HepG2 (cell line): Measurements from ENCODE around the gene PRKN. TPM values are rescaled to one million over a fixed set of nuclear protein-coding genes. Genes with fewer than 3 reads are reported as not detected.
A peak's percentile ranks its signal among the peaks of the same experiment; 100 is the strongest.

Source experiments
- ATAC-seq: fragments of 200-7000 bp; cut with Tn5 transposase; 3 replicates; pipeline ENCODE4 v1.9.1; 2020; ENCODE audit warnings: mild to moderate bottlenecking, moderate library complexity
- BruUV-seq: library from RNA; stranded (reverse); fragments of 400-500 nt; replicated peaks from 2 replicates; lab custom pipeline; 2021; lab: Mats Ljungman, UMichigan
- CTCF ChIA-PET: fragments of 300-600 bp; formaldehyde crosslinking; extraction: SDS; loops from one replicate; lab custom pipeline; 2021; ENCODE audit warnings: low total read pairs, inconsistent platforms, low intra/inter-chr PET ratio; lab: Yijun Ruan, JAX
- POLR2A ChIA-PET: fragments of 350-600 bp; sonication (Branson Sonifier 250); formaldehyde crosslinking; loops from one replicate; lab custom pipeline; 2020; ENCODE audit warnings: antibody characterized with exemption, inconsistent platforms; lab: Yijun Ruan, JAX
- DNase-seq: peaks from one replicate; pipeline ENCODE4 v3.0.0-alpha.2; 2015; ENCODE audit warnings: low spot score
- FAIRE-seq: peaks from 3 replicates; lab custom pipeline; 2011; peaks lifted over from hg19 to GRCh38; lab: Jason Lieb, UNC
- H2AFZ ChIP-seq: one replicate; pipeline ENCODE4 v1.6.1; 2011; ENCODE audit warnings: low read length, inconsistent platforms
- H3K27ac ChIP-seq: fragments of 300-600 bp; 3 replicates; pipeline ENCODE4 v1.8.0; 2011; ENCODE audit warnings: mixed run types, mild to moderate bottlenecking, mixed read lengths, low read length, inconsistent platforms; ENCODE audit not compliant: insufficient read depth; ENCODE audit errors: extremely low read length
- H3K27me3 ChIP-seq, 2 experiments: fragments of 200-600 bp in 1 of 2; 2 replicates in 1 of 2; 3 replicates in 1 of 2; pipeline versions ENCODE4 v1.6.0 to v1.8.0; 2011; ENCODE audit warnings: low read length in 2 of 2, mild to moderate bottlenecking in 2 of 2, moderate library complexity in 2 of 2, inconsistent platforms in 1 of 2; ENCODE audit not compliant: insufficient read depth in 2 of 2, control insufficient read depth in 1 of 2
- H3K36me3 ChIP-seq, 2 experiments: fragments of 200-600 bp in 1 of 2; replicated peaks in 1 of 2; 2 replicates in 1 of 2; 3 replicates in 1 of 2; pipeline versions ENCODE4 v1.5.1 to v1.8.0; 2011; ENCODE audit warnings: low read length in 2 of 2, inconsistent platforms in 1 of 2; ENCODE audit not compliant: insufficient read depth in 2 of 2, control insufficient read depth in 1 of 2
- H3K4me1 ChIP-seq: 2 replicates; pipeline ENCODE4 v1.5.1; 2012; ENCODE audit warnings: low read length, inconsistent platforms; ENCODE audit not compliant: insufficient read depth
- H3K4me2 ChIP-seq: 2 replicates; pipeline ENCODE4 v1.6.0; 2011; ENCODE audit warnings: low read depth, low read length, inconsistent platforms
- H3K4me3 ChIP-seq, 3 experiments: fragments of 200-600 bp in 1 of 3; sonication (generic), shearing (Covaris generic) in 1 of 3; replicated peaks in 1 of 3; 2 replicates each; pipeline ENCODE4 v1.5.1; 2011 to 2016; ENCODE audit warnings: low read length in 3 of 3, inconsistent platforms in 2 of 3, low read depth in 2 of 3, mild to moderate bottlenecking in 2 of 3, control low read depth in 1 of 3, mixed read lengths in 1 of 3; ENCODE audit not compliant: insufficient read depth in 1 of 3
- H3K79me2 ChIP-seq: one replicate; pipeline ENCODE4 v1.6.1; 2011; ENCODE audit warnings: low read length, inconsistent platforms; ENCODE audit not compliant: insufficient read depth
- H3K9ac ChIP-seq: 2 replicates; pipeline ENCODE4 v1.6.0; 2011; ENCODE audit warnings: mild to moderate bottlenecking, low read depth, low read length, inconsistent platforms; ENCODE audit not compliant: insufficient read depth
- H3K9me3 ChIP-seq: 2 replicates; pipeline ENCODE4 v1.5.1; 2012; ENCODE audit warnings: mild to moderate bottlenecking, low read length
- H4K20me1 ChIP-seq: 2 replicates; pipeline ENCODE4 v1.6.0; 2011; ENCODE audit warnings: inconsistent platforms, mild to moderate bottlenecking, low read length, moderate library complexity; ENCODE audit not compliant: insufficient read depth
- ELK4 ChIP-seq: sonication (generic); formaldehyde crosslinking; IDR thresholded peaks from 2 replicates; pipeline ENCODE4 v1.9.0; 2021; ENCODE audit warnings: missing genetic modification reagents, borderline replicate concordance
- FOXP1 ChIP-seq, 2 experiments: fragments of 450-650 bp in 1 of 2; IDR thresholded peaks; 2 replicates each; pipeline ENCODE4 v1.6.1; 2017 to 2018; ENCODE audit warnings: antibody characterized with exemption in 1 of 2
- IKZF4 ChIP-seq: sonication (generic); formaldehyde crosslinking; IDR thresholded peaks from 2 replicates; pipeline ENCODE4 v1.5.1; 2020; ENCODE audit warnings: borderline replicate concordance, mild to moderate bottlenecking, low read depth, missing genetic modification reagents; ENCODE audit errors: not compliant biosample characterization
- KAT7 ChIP-seq: IDR thresholded peaks from 2 replicates; pipeline ENCODE4 v1.6.1; 2018; ENCODE audit warnings: borderline replicate concordance, missing compliant biosample characterization
- MIXL1 ChIP-seq: IDR thresholded peaks from 2 replicates; pipeline ENCODE4 v1.6.1; 2016
- SALL1 ChIP-seq: sonication (generic); formaldehyde crosslinking; IDR thresholded peaks from 2 replicates; pipeline ENCODE4 v1.8.0; 2022; ENCODE audit warnings: mild to moderate bottlenecking, missing genetic modification reagents
- SIX1 ChIP-seq: sonication (generic); formaldehyde crosslinking; IDR thresholded peaks from 2 replicates; pipeline ENCODE4 v1.4.0; 2020; ENCODE audit warnings: missing genetic modification reagents, borderline replicate concordance
- TP53 ChIP-seq: sonication (generic); formaldehyde crosslinking; conservative IDR thresholded peaks from 2 replicates; pipeline ENCODE4 v1.4.0; 2020; ENCODE audit warnings: missing genetic modification reagents
- YEATS2 ChIP-seq: sonication (generic); formaldehyde crosslinking; IDR thresholded peaks from 2 replicates; pipeline ENCODE4 v1.4.0; 2020; ENCODE audit warnings: missing genetic modification reagents, borderline replicate concordance
- ZFP36 ChIP-seq: fragments of 150-350 bp; IDR thresholded peaks from 2 replicates; pipeline ENCODE4 v1.6.1; 2018; ENCODE audit warnings: borderline replicate concordance, low read length, low read depth; ENCODE audit not compliant: partially characterized antibody
- ZNF232 ChIP-seq: sonication (generic); formaldehyde crosslinking; IDR thresholded peaks from 2 replicates; pipeline ENCODE4 v1.4.0; 2020; ENCODE audit warnings: missing genetic modification reagents, borderline replicate concordance
- ZNF282 ChIP-seq: fragments of 450-650 bp; IDR thresholded peaks from 2 replicates; pipeline ENCODE4 v1.6.1; 2018; ENCODE audit not compliant: partially characterized antibody
- ZNF317 ChIP-seq: sonication (generic); formaldehyde crosslinking; IDR thresholded peaks from 2 replicates; pipeline ENCODE4 v1.5.0; 2020; ENCODE audit warnings: mild to moderate bottlenecking, missing genetic modification reagents
- ZNF441 ChIP-seq: sonication (generic); formaldehyde crosslinking; IDR thresholded peaks from 2 replicates; pipeline ENCODE4 v1.7.0; 2021; ENCODE audit warnings: missing genetic modification reagents, borderline replicate concordance
- ZNF724P ChIP-seq: sonication (generic); formaldehyde crosslinking; IDR thresholded peaks from 2 replicates; pipeline ENCODE4 v1.8.0; 2022; ENCODE audit warnings: missing genetic modification reagents, borderline replicate concordance
- ZNF850 ChIP-seq: sonication (generic); formaldehyde crosslinking; conservative IDR thresholded peaks from 2 replicates; pipeline ENCODE4 v1.9.0; 2021; ENCODE audit warnings: mild to moderate bottlenecking, missing genetic modification reagents
- WGBS: methylation state at CpG from one replicate; pipeline ENCODE4 v1.1.6; 2017; ENCODE audit warnings: low lambda C conversion rate; 5-methylcytosine and 5-hydroxymethylcytosine counted together
- in situ Hi-C: cut with HindIII; loops from 2 replicates; pipeline ENCODE4 v1.10.0; 2017; ENCODE audit warnings: low pct_unique_long_range_greater_than_20kb; ENCODE audit not compliant: extremely low pct_ligation_motif_present
- intact Hi-C: fragments of 100-400 bp; cut with micrococcal nuclease; formaldehyde crosslinking; loops from one replicate; pipeline ENCODE4 v1.10.0; 2022; ENCODE audit not compliant: unreplicated experiment
- polyA plus RNA-seq, 8 experiments: library from polyadenylated mRNA; depleted of rRNA in 3 of 8; stranded (reverse) in 7 of 8; unstranded in 1 of 8; fragments of >200 nt; fragmentation: Illumina TruSeq in 4 of 8; extraction: Trizol in 4 of 8; gene quantifications; 2 replicates each; pipeline versions ENCODE4 v1.2.1 to v1.2.3, GENCODE V29; 2011 to 2016; ENCODE audit warnings: low read depth in 4 of 8, missing spikeins in 1 of 8, mixed read lengths in 1 of 8; ENCODE audit not compliant: insufficient read depth in 1 of 8
- total RNA-seq, 5 experiments: library from RNA; depleted of rRNA; stranded (reverse); fragments of >200 nt; fragmentation: Illumina TruSeq; extraction: Trizol; gene quantifications; 2 replicates each; pipeline ENCODE4 v1.2.3, GENCODE V29; 2016; ENCODE audit warnings: low read depth in 1 of 5

PRKN gene
- total and polyA plus RNA-seq, 2 of the 13 experiments (the other 11 are each of a cell fraction or from before 2014, with no cell fraction given): 0.31 to 0.44 TPM

GRCh38 chr6:161327360-161327953 is 1400.1 kb downstream of the PRKN start:
- no TSS peak for BruUV-seq
- DNase-seq (no peak), FAIRE-seq (no peak), ATAC-seq (no peak)
- no peak overlapping the region for H3K9ac ChIP-seq
- in situ Hi-C loops: no loop called here
- no peak overlapping the region for H3K27ac ChIP-seq
- no peaks in the 10 kb centered on the region for H4K20me1 ChIP-seq
- no peaks in the 10 kb centered on the region for H3K4me1 ChIP-seq
- ChIA-PET POLR2A (no interaction called here), CTCF (no interaction called here)
- no peak overlapping the region for H3K4me2 ChIP-seq
- 2% methylated on average over 4 of the region's 4 CpGs for WGBS
- intact Hi-C loops: no loop called here
- H3K79me2 ChIP-seq: no peaks in the 10 kb centered on the region
- peaks cover 55% of the 10 kb centered on the region for H3K9me3 ChIP-seq
- no peak for TF ChIP-seq MIXL1
- 0 out of 2 replicates have a peak, but pooled peaks have one; percentile 36 for TF ChIP-seq ZNF724P
- TF ChIP-seq KAT7 (CRISPR knock-in tag): no peak
- TF ChIP-seq SIX1 (CRISPR knock-in tag): no peak
- TF ChIP-seq ZFP36: peak; percentile 55
- TF ChIP-seq ZNF317 (CRISPR knock-in tag): no peak
- H3K36me3 ChIP-seq: no peaks in the 10 kb centered on the region
- no peak overlapping the region for H2AFZ ChIP-seq
- no peaks in the 10 kb centered on the region for H3K27me3 ChIP-seq
- no peak overlapping the region for H3K4me3 ChIP-seq

- in situ Hi-C loops (no loop called here), intact Hi-C loops (no loop called here)
- no peaks in the 10 kb centered on the region; the same call in 1 of the 2 replicates for H3K9me3 ChIP-seq
- no peak overlapping the region for H3K9ac ChIP-seq
- POLR2A ChIA-PET: no interaction called here
- DNase-seq (no peak), FAIRE-seq (no peak), ATAC-seq (no peak)
- no peak overlapping the region for H3K27ac ChIP-seq
- no peaks in the 10 kb centered on the region for H3K79me2 ChIP-seq
- H4K20me1 ChIP-seq: no peaks in the 10 kb centered on the region
- H2AFZ ChIP-seq: no peak overlapping the region
- no peaks in the 10 kb centered on the region for H3K27me3 ChIP-seq
- H3K4me3 ChIP-seq: no peak overlapping the region
- 17% methylated on average over 2 of the region's 2 CpGs for WGBS
- H3K4me2 ChIP-seq: no peak overlapping the region
- CTCF ChIA-PET: no interaction called here
- no peaks in the 10 kb centered on the region for H3K36me3 ChIP-seq
- no TSS peak for BruUV-seq
- H3K4me1 ChIP-seq: peaks cover 13% of the 10 kb centered on the region; the same call in 1 of the 2 replicates
- TF ChIP-seq ZNF441 (CRISPR knock-in tag) (no peak), ZNF232 (CRISPR knock-in tag) (no peak), TP53 (CRISPR knock-in tag) (no peak), ELK4 (CRISPR knock-in tag) (no peak), ZNF282 (no peak), IKZF4 (CRISPR knock-in tag) (no peak), ZNF850 (CRISPR knock-in tag) (no peak), SALL1 (CRISPR knock-in tag) (no peak), FOXP1 (IDR thresholded peaks at IDR 0.05) (no peak), FOXP1 (CRISPR knock-in tag; IDR thresholded peaks at IDR 0.05) (no peak), YEATS2 (no peak)
These were observed 1408.3 kb downstream of the PRKN start for GRCh38 chr6:161319231-161319630.
